ENCODE measurements around the gene RGS11.

DNA sequence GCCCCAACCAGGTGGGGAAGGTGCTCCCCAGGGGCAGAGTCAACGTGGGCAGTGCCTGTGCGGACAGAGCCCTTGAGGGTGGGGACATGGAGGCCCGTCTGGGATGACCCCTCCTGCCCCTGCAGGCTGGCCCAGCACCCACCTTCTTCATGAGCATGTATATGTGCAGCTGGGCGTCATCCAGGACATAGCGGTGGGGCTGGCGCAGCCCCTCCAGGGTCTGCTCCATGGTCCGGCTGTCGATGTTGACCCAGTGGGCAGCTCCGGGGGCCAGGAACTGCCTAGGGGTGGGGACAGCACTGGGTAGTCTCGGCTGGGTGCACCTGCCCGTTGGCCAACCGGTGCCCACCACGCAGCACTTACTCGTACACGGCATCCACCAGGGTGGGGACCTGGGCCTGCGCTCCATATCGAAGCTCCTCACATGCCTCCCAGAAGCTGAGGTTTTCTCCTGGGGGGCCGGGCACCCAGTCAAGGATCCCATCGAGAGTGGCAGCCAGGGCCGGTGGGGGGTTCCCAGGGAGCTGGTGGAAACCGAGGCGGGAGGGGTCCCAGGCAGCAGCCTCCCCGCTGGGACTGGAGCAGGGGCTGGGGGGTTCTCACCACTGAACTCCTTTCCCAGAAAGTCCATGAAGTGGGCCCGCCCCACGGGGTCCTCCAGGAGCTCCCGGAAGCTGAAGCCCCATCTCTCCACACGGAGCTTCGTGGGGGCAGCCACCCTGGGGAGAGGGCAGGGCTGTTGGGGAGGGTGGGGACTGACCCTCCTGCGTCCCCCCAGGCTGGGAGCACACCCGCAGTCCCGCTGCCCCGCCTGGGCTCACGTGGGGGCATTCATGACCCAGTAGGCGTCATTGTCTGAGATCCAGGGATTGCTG, 5.1 kb downstream of the RGS11 start:
- TF ChIP-seq CTCF (IDR thresholded peaks at IDR 0.05; ENCODE audit: poor library complexity, severe bottlenecking) (no peak), EZH2 (IDR thresholded peaks at IDR 0.05; ENCODE audit: borderline replicate concordance, insufficient read depth, low read length, poor library complexity, severe bottlenecking) (no peak), POLR2AphosphoS5 (IDR thresholded peaks at IDR 0.05) (no peak), TAF1 (IDR thresholded peaks at IDR 0.05; ENCODE audit: low read depth) (no peak), RAD21 (conservative IDR thresholded peaks at IDR 0.05) (no peak)

Data from neural cell (in vitro differentiated cells).